HepG2 (cell line): ENCODE results near the gene PRMT7. TPM values are rescaled to one million over a fixed set of nuclear protein-coding genes. Genes with fewer than 3 reads are reported as not detected.

Experiments used
- AKNA ChIP-seq: sonication (generic); formaldehyde crosslinking; IDR thresholded peaks from 2 replicates; pipeline ENCODE4 v1.4.0; 2020; ENCODE audit warnings: missing genetic modification reagents, borderline replicate concordance
- ELF1 ChIP-seq: sonication (generic); formaldehyde crosslinking; IDR thresholded peaks from 2 replicates; pipeline ENCODE4 v1.4.0; 2020; ENCODE audit warnings: missing genetic modification reagents
- MAF1 ChIP-seq: sonication (generic); formaldehyde crosslinking; IDR thresholded peaks from 2 replicates; pipeline ENCODE4 v1.5.0; 2020; ENCODE audit warnings: missing genetic modification reagents, borderline replicate concordance
- NFYC ChIP-seq: IDR thresholded peaks from 2 replicates; pipeline ENCODE4 v1.6.1; 2016; ENCODE audit warnings: missing genetic modification reagents, missing compliant biosample characterization
- SNAPC5 ChIP-seq: sonication (generic); formaldehyde crosslinking; IDR thresholded peaks from 2 replicates; pipeline ENCODE4 v1.8.1; 2023; ENCODE audit warnings: mild to moderate bottlenecking, missing genetic modification reagents, borderline replicate concordance
- USF2 ChIP-seq, 2 experiments: sonication (generic) in 1 of 2; formaldehyde crosslinking in 1 of 2; IDR thresholded peaks; 2 replicates each; pipeline versions ENCODE4 v1.5.1 to v1.6.1; 2011 to 2020; ENCODE audit warnings: borderline replicate concordance in 1 of 2, low read depth in 1 of 2, low read length in 1 of 2, mild to moderate bottlenecking in 1 of 2, missing genetic modification reagents in 1 of 2, moderate library complexity in 1 of 2
- XRCC5 ChIP-seq: fragments of 200-400 bp; formaldehyde crosslinking; optimal IDR thresholded peaks from 2 replicates; pipeline ENCODE3; 2017; ENCODE audit warnings: mild to moderate bottlenecking, low read length
- ZNF609 ChIP-seq: sonication (generic); formaldehyde crosslinking; IDR thresholded peaks from 2 replicates; pipeline ENCODE4 v1.4.0; 2020; ENCODE audit warnings: mild to moderate bottlenecking, missing genetic modification reagents, borderline replicate concordance
- polyA plus RNA-seq, 8 experiments: library from polyadenylated mRNA; depleted of rRNA in 3 of 8; stranded (reverse) in 7 of 8; unstranded in 1 of 8; fragments of >200 nt; fragmentation: Illumina TruSeq in 4 of 8; extraction: Trizol in 4 of 8; gene quantifications; 2 replicates each; pipeline versions ENCODE4 v1.2.1 to v1.2.3, GENCODE V29; 2011 to 2016; ENCODE audit warnings: low read depth in 4 of 8, missing spikeins in 1 of 8, mixed read lengths in 1 of 8; ENCODE audit not compliant: insufficient read depth in 1 of 8
- total RNA-seq, 5 experiments: library from RNA; depleted of rRNA; stranded (reverse); fragments of >200 nt; fragmentation: Illumina TruSeq; extraction: Trizol; gene quantifications; 2 replicates each; pipeline ENCODE4 v1.2.3, GENCODE V29; 2016; ENCODE audit warnings: low read depth in 1 of 5

Gene PRMT7
- total and polyA plus RNA-seq, 2 of the 13 experiments (the other 11 are each of a cell fraction or from before 2014, with no cell fraction given) = 47.5 to 55.0 TPM

GRCh38 chr16:68381363-68381724 is 70.5 kb downstream of the PRMT7 start (continued):
- TF ChIP-seq USF2 (IDR thresholded peaks at IDR 0.05; ENCODE audit: low read depth, low read length) (peak; percentile 75), USF2 (CRISPR knock-in tag; IDR thresholded peaks at IDR 0.05; ENCODE audit: borderline replicate concordance) (peak; percentile 66; the same call in 1 of the 2 replicates), ZNF609 (CRISPR knock-in tag) (no peak), XRCC5 (no peak), MAF1 (CRISPR knock-in tag) (no peak), AKNA (CRISPR knock-in tag) (no peak), NFYC (CRISPR knock-in tag) (peak; percentile 79), ELF1 (peak; percentile 76), SNAPC5 (CRISPR knock-in tag) (no peak)
- TF ChIP-seq, all 625 proteins: peak for 6
